HG03378 (cell line): Measurements from ENCODE around the gene SLC35F6.
"Not testable (repeated sequence)": the region's sequence is repeated elsewhere in the genome, so short reads cannot be mapped to it uniquely, and the experiment has no call there.

Source experiments
- ATAC-seq: cut with Tn5 transposase; IDR thresholded peaks from one replicate; pipeline ENCODE4 v1.9.1; 2021; ENCODE audit warnings: mild to moderate bottlenecking, moderate library complexity; ENCODE audit not compliant: unreplicated experiment

The SLC35F6 gene

GRCh38 chr2:26754972-26755670 lies 9.0 kb upstream of the SLC35F6 start:
- ATAC-seq = no peak

GRCh38 chr2:26756337-26756736 lies 7.7 kb upstream of the SLC35F6 start:
- ATAC-seq = no peak

GRCh38 chr2:26757873-26758789 lies 6.0 kb upstream of the SLC35F6 start:
- peak; percentile 54 for ATAC-seq

GRCh38 chr2:26758790-26759321 lies 5.2 kb upstream of the SLC35F6 start:
- ATAC-seq = no peak

GRCh38 chr2:26759845-26760244 lies 4.2 kb upstream of the SLC35F6 start:
- ATAC-seq = no peak

GRCh38 chr2:26760991-26761390 lies 3.1 kb upstream of the SLC35F6 start:
- ATAC-seq = not testable (repeated sequence)

- no peak for ATAC-seq
These were observed 1.1 kb upstream of the SLC35F6 start for GRCh38 chr2:26763019-26763418.

GRCh38 chr2:26764906-26765305 lies 822 bp downstream of the SLC35F6 start:
- ATAC-seq = no peak

GRCh38 chr2:26765475-26766200 lies 1.6 kb downstream of the SLC35F6 start:
- ATAC-seq = no peak

GRCh38 chr2:26767129-26767528 lies 3.0 kb downstream of the SLC35F6 start:
- ATAC-seq = no peak

GRCh38 chr2:26767894-26768487 lies 3.9 kb downstream of the SLC35F6 start:
- ATAC-seq = no peak

- no peak for ATAC-seq
These were observed 4.6 kb downstream of the SLC35F6 start for GRCh38 chr2:26768759-26769088.

GRCh38 chr2:26769089-26769761 lies 5.1 kb downstream of the SLC35F6 start:
- no peak for ATAC-seq

GRCh38 chr2:26770986-26771586 lies 7.0 kb downstream of the SLC35F6 start:
- ATAC-seq = no peak

- ATAC-seq = no peak
These were observed 8.2 kb downstream of the SLC35F6 start for GRCh38 chr2:26772064-26773001.

- no peak for ATAC-seq
These were observed 12.2 kb downstream of the SLC35F6 start for GRCh38 chr2:26776195-26776800.

GRCh38 chr2:26778098-26778497 lies 14.0 kb downstream of the SLC35F6 start:
- ATAC-seq = no peak

GRCh38 chr2:26778507-26778906 lies 14.4 kb downstream of the SLC35F6 start:
- no peak for ATAC-seq
